Colonic mucosa (tissue), 4 donors: ENCODE measurements around the gene RARA. TPM values are rescaled to one million over a fixed set of nuclear protein-coding genes. Genes with fewer than 3 reads are reported as not detected.

Source experiments
- DNase-seq: peaks from one replicate; pipeline ENCODE4 v3.0.0-alpha.2; 2020
- H3K27ac ChIP-seq: fragments of 200-600 bp; one replicate; pipeline ENCODE4 v1.8.0; 2021
- H3K27me3 ChIP-seq: fragments of 200-600 bp; one replicate; pipeline ENCODE4 v1.8.0; 2021
- H3K36me3 ChIP-seq: fragments of 200-600 bp; one replicate; pipeline ENCODE4 v1.8.0; 2021
- H3K4me1 ChIP-seq: fragments of 200-600 bp; one replicate; pipeline ENCODE4 v1.8.0; 2021; ENCODE audit warnings: mild to moderate bottlenecking
- H3K4me3 ChIP-seq: fragments of 200-600 bp; one replicate; pipeline ENCODE4 v1.8.0; 2021
- H3K9ac ChIP-seq, 2 donors: one replicate each; pipeline ENCODE4 v1.7.0; 2013; ENCODE audit warnings: control low read depth in 2 of 2, low read depth in 2 of 2, low read length in 2 of 2
- H3K9me3 ChIP-seq: fragments of 200-600 bp; one replicate; pipeline ENCODE4 v1.8.0; 2021
- intact Hi-C: fragments of 100-400 bp; cut with DNase I; formaldehyde crosslinking; loops from one replicate; pipeline ENCODE4 v1.14.1; 2022
- total RNA-seq, 2 donors: library from RNA; stranded (reverse); fragmentation: NEBNext Ultra II Directional in 1 of 2; extraction: Animal tissue kit (Norgen Biotek cat#: 25700) in 1 of 2; gene quantifications; one replicate each; pipeline ENCODE4 v1.2.1, GENCODE V29; 2021
- TF ChIP-seq, protein P1 (sequence below): fragments of 200-600 bp; IDR thresholded peaks from one replicate; pipeline ENCODE4 v1.8.0; 2022; ENCODE audit warnings: antibody characterized with exemption, mild to moderate bottlenecking
- donor health status: healthy.
- donor health status: DM: no; HTN: no; CAD: no.
- donor health status: DM: no; HTN: no; CAD: no.

The RARA gene
- total RNA-seq, 2 donors from 2014 or later, result 25.6 to 46.7 TPM

DNA sequence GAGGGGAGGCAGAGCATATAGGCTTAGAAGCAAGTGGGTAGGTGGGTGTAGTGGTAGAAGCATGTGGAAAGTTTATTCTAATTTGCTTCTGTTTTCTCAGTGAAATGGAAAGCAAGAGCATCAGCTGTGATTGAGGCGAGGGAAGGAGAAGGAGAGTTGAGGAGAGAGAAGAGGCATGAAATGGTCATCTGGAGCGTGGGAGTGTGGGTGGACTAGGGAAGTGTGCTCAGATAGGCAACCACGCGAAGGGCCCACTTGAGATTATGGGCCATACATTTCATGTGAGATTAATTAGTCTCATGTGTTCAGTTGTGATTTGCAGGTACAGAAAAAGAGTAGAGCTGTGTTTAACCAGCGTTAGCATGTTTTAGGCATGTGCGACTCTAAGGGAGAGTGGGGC lies 42.1 kb upstream of the RARA start:
- no peak overlapping the region for H3K4me3 ChIP-seq
- H3K27me3 ChIP-seq, result no peaks in the 10 kb centered on the region
- TF ChIP-seq, protein P1, sequence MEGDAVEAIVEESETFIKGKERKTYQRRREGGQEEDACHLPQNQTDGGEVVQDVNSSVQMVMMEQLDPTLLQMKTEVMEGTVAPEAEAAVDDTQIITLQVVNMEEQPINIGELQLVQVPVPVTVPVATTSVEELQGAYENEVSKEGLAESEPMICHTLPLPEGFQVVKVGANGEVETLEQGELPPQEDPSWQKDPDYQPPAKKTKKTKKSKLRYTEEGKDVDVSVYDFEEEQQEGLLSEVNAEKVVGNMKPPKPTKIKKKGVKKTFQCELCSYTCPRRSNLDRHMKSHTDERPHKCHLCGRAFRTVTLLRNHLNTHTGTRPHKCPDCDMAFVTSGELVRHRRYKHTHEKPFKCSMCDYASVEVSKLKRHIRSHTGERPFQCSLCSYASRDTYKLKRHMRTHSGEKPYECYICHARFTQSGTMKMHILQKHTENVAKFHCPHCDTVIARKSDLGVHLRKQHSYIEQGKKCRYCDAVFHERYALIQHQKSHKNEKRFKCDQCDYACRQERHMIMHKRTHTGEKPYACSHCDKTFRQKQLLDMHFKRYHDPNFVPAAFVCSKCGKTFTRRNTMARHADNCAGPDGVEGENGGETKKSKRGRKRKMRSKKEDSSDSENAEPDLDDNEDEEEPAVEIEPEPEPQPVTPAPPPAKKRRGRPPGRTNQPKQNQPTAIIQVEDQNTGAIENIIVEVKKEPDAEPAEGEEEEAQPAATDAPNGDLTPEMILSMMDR, result no peak
- no peak for DNase-seq
- H3K4me1 ChIP-seq, result no peaks in the 10 kb centered on the region
- no peaks in the 10 kb centered on the region for H3K9me3 ChIP-seq
- H3K36me3 ChIP-seq, result peaks cover 4% of the 10 kb centered on the region
- intact Hi-C loops, result no loop called here
- no peak overlapping the region for H3K9ac ChIP-seq
- H3K27ac ChIP-seq, result no peak overlapping the region

DNA sequence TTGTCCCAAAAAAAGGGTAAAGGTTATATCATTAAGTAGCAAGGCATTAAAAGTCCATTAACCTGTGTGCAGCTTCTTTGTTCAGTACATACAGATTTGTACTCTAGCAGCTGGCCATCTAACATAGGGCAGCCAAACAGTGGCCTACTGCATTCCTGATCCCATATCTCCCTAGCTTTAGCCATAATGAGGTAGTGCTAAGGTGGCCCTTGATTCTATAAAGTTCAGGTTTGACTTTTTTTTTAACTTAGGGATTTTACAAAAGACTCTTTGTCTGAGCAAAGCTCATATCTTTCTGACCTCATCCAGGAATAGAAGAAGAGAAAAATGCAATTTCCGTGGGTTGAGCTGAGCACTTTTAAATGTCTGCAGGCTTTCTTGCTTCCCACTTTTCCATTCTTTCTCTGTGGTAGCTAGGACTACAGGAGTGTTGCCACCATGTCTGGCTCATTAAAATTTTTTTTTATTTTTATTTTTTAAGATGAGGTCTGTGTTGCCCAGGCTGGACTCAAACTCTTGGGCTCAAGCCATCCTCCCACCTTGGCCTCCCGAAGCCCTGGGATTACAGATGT lies 40.8 kb upstream of the RARA start:
- no peak overlapping the region for H3K27ac ChIP-seq
- H3K36me3 ChIP-seq, result peaks cover 4% of the 10 kb centered on the region

DNA sequence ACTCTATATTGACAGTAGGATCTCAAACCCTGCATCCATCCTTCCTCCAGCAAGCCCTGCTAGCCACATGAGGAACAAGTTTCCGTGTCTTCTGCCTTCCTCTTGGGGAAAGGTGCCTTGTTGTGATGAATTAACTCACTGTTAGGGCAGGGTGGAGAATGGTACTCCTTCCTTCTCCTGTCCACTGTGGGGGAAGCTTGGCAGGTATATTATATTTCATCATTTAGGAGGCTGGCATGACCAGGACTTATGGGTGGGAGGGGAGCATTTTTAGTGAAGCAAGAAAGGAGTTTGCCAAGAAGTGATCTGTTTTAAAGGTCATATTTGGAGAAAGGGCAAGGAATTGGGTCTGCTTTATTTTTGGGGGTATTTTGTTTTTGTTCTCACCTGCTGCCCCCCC lies 30.6 kb upstream of the RARA start:
- Histone ChIP-seq H3K4me1 (peaks cover 2% of the 10 kb centered on the region), H3K9ac (no peak overlapping the region), H3K4me3 (no peak overlapping the region), H3K9me3 (no peaks in the 10 kb centered on the region), H3K27me3 (no peaks in the 10 kb centered on the region), H3K27ac (no peak overlapping the region), H3K36me3 (no peaks in the 10 kb centered on the region)
- intact Hi-C loops, result loop anchor here (5.0 kb wide), 1 partner anchor 36 kb away; no protein-coding TSS in a partner anchor
- no peak for DNase-seq
- TF ChIP-seq, protein P1, result no peak

More for the DNA sequence above, 40.8 kb upstream of the RARA start:
- Histone ChIP-seq H3K27me3 (no peaks in the 10 kb centered on the region), H3K4me1 (no peaks in the 10 kb centered on the region), H3K9ac (no peak overlapping the region), H3K4me3 (no peak overlapping the region), H3K9me3 (no peaks in the 10 kb centered on the region)
- intact Hi-C loops, result no loop called here
- TF ChIP-seq, protein P1, result no peak
- DNase-seq, result no peak

DNA sequence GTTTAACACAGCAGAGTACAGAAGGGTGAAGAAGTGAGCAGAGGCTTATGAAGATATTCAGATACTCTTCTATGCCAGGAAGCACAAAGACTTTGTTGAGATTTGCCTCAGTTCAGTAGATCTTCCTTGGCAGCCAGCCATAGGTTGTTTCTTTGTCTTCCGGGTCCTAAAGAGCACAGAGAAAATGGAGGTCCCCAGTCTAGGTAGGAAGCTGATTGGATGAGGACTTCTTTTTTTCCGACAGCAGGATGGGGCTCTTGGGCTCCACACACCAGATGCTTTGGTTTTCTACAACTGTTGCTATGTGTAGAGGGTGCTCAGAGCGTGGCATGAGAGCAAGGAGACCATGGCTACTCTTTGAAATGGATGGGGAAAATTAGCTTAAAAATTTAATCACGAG lies 29.6 kb upstream of the RARA start:
- H3K4me1 ChIP-seq, result peaks cover 4% of the 10 kb centered on the region
- H3K36me3 ChIP-seq, result no peaks in the 10 kb centered on the region
- TF ChIP-seq, protein P1, result no peak
- H3K9ac ChIP-seq, result no peak overlapping the region
- no peak overlapping the region for H3K27ac ChIP-seq
- no peaks in the 10 kb centered on the region for H3K9me3 ChIP-seq
- H3K4me3 ChIP-seq, result no peak overlapping the region
- no peaks in the 10 kb centered on the region for H3K27me3 ChIP-seq
- intact Hi-C loops, result loop anchor here (5.0 kb wide), 1 partner anchor 37 kb away; no protein-coding TSS in a partner anchor
- DNase-seq, result no peak

DNA sequence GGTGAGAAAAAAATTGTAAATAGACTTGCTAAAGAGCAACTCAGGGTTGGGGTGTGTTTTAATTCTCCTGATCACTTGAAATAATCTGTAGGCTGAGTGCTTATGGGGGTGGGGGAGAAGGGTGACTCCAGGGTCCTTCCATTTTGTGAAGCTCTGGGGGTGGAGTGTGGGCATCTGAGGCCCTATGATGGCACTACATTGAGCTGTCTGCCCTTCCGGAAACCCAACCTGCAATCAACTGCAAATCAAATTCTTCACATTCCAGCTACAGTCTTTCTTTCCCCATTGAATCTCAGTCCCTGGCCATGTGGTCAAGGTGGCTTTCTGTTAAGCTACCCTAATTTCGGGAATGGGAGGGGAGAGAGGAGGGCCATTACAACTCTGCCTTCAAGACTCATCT lies 27.3 kb upstream of the RARA start:
- TF ChIP-seq, protein P1, result no peak
- Histone ChIP-seq H3K9ac (no peak overlapping the region), H3K27me3 (no peaks in the 10 kb centered on the region), H3K9me3 (no peaks in the 10 kb centered on the region), H3K27ac (no peak overlapping the region), H3K4me3 (no peak overlapping the region), H3K36me3 (no peaks in the 10 kb centered on the region), H3K4me1 (peaks cover 4% of the 10 kb centered on the region)
- intact Hi-C loops, result no loop called here
- no peak for DNase-seq
